ENCODE measurements around the gene ERAP2. TPM values are rescaled to one million over a fixed set of nuclear protein-coding genes. Genes with fewer than 3 reads are reported as not detected.
A peak's percentile ranks its signal among the peaks of the same experiment; 100 is the strongest.
"Not testable (repeated sequence)": the region's sequence is repeated elsewhere in the genome, so short reads cannot be mapped to it uniquely, and the experiment has no call there.

ERAP2 gene
- total and polyA plus RNA-seq, 4 donors, result 2.9 to 5.7 (median 4.1) TPM

DNA sequence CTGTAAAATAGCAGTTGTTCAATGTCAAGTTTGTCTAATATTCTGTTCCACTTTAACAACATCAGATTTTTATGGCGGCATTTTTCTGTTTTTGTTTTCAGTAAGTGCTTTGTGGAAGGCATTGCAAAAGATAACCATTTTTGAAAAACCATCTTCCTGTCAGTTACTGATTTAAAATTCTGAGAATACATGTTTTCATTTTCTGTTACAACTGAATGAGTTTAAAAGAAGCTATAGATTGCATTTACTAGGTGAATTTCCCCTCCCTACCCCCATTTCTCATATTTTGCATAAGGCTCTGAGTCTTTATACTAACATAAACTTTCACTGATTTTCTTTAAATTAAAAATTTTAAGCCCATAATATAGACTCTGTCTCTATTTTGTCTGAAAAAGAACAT, 4.6 kb upstream of the ERAP2 start:
- no peak overlapping the region for H3K4me3 ChIP-seq (ENCODE audit: low read depth, low read length)
- no CpG with 5 or more reads among the region's 1 CpG for WGBS (ENCODE audit: insufficient coverage)
- H3K4me1 ChIP-seq (ENCODE audit: control insufficient read depth, insufficient read depth, low read length), result no peaks in the 10 kb centered on the region
- no peaks in the 10 kb centered on the region for H3K9me3 ChIP-seq (ENCODE audit: control insufficient read depth, insufficient read depth, low read length)
- no peak for DNase-seq (ENCODE audit: low read depth in 4 of 6, low spot score in 6 of 6)
- no peaks in the 10 kb centered on the region for H3K36me3 ChIP-seq (ENCODE audit: control insufficient read depth, insufficient read depth, low read length)
- no peak overlapping the region for H3K27ac ChIP-seq (ENCODE audit: low read depth, low read length)
- no peaks in the 10 kb centered on the region for H3K27me3 ChIP-seq (ENCODE audit: control insufficient read depth, insufficient read depth, low read length)

DNA sequence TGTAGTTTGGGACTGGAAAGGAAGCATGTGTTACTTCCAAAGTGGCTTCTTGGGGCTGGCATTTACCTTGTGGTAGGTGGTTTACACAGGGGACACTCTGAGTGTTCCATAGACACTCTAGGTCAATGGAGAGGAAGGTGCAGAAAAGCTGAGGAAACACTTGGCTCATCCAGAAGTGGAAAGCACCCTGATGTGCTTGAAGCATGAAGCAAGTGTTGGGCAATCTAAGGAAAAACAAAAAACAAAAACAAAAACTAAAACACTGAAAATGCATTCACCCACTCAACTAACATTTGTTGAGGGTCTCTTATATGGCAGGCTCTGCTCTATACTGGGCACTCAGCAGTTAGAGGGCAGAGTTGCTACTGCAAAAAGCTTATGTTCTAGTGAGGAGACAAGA, 2.9 kb upstream of the ERAP2 start:
- no peaks in the 10 kb centered on the region for H3K27me3 ChIP-seq (ENCODE audit: control insufficient read depth, insufficient read depth, low read length)
- no peaks in the 10 kb centered on the region for H3K36me3 ChIP-seq (ENCODE audit: control insufficient read depth, insufficient read depth, low read length)
- no peaks in the 10 kb centered on the region for H3K9me3 ChIP-seq (ENCODE audit: control insufficient read depth, insufficient read depth, low read length)
- peaks cover 4% of the 10 kb centered on the region for H3K4me1 ChIP-seq (ENCODE audit: control insufficient read depth, insufficient read depth, low read length)
- DNase-seq (ENCODE audit: low read depth in 4 of 6, low spot score in 6 of 6), result no peak
- no peak overlapping the region for H3K27ac ChIP-seq (ENCODE audit: low read depth, low read length)
- H3K4me3 ChIP-seq (ENCODE audit: low read depth, low read length), result no peak overlapping the region

DNA sequence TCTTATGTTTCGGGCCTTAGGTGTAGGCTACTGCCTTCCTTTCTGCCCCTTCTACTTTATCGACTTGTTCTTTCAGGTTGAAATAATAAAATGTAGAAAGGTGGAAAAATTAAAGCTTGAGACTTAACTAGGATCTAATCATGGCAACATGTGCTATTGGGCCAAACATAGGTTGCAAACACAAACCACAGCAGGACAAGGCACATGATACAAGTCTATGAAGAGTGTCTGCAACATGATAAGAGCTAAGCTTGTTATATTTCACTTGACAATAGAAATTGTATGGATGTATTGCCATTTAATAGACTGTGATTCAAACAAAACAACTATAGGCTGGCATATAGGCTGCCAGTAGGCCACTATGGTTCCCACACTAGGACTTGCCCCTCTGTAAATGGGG, 1.7 kb upstream of the ERAP2 start:
- DNase-seq (ENCODE audit: low read depth in 4 of 6, low spot score in 6 of 6), result no peak
- WGBS (ENCODE audit: insufficient coverage), result no CpG with 5 or more reads among the region's 2 CpGs
- no peaks in the 10 kb centered on the region for H3K9me3 ChIP-seq (ENCODE audit: control insufficient read depth, insufficient read depth, low read length)
- H3K27ac ChIP-seq (ENCODE audit: low read depth, low read length), result no peak overlapping the region
- H3K36me3 ChIP-seq (ENCODE audit: control insufficient read depth, insufficient read depth, low read length), result no peaks in the 10 kb centered on the region
- no peaks in the 10 kb centered on the region for H3K27me3 ChIP-seq (ENCODE audit: control insufficient read depth, insufficient read depth, low read length)
- H3K4me1 ChIP-seq (ENCODE audit: control insufficient read depth, insufficient read depth, low read length), result peaks cover 4% of the 10 kb centered on the region
- H3K4me3 ChIP-seq (ENCODE audit: low read depth, low read length), result no peak overlapping the region

DNA sequence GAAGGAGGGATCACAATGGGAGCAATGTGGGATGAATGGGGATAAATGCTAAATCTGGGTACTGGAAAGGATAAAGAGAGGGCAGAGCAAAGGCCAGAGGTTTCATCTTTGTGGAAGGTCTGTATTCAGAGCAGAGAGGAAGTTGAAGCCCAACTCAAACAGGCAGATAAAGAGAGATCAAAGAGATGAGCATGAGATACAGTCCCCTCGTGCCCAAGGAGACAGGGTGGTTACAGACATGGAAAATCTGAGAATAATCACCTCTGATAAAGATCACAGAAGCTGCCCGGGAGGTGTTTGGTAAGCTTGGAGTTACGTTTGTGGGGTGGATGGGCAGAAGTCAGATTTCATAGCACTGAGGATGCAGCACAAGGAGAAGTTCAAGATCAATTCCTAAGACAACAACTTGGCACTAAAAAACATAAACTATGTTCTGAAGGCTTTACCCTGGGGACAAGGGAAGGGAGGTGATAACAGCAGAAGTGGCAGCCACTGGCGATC, 459 bp upstream of the ERAP2 start:
- Histone ChIP-seq H3K36me3 (ENCODE audit: control insufficient read depth, insufficient read depth, low read length) (no peaks in the 10 kb centered on the region), H3K4me1 (ENCODE audit: control insufficient read depth, insufficient read depth, low read length) (peaks cover 4% of the 10 kb centered on the region), H3K27me3 (ENCODE audit: control insufficient read depth, insufficient read depth, low read length) (no peaks in the 10 kb centered on the region), H3K9me3 (ENCODE audit: control insufficient read depth, insufficient read depth, low read length) (no peaks in the 10 kb centered on the region), H3K4me3 (ENCODE audit: low read depth, low read length) (peak overlapping the region; percentile 39), H3K27ac (ENCODE audit: low read depth, low read length) (peak overlapping the region; percentile 45)
- no peak for DNase-seq (ENCODE audit: low read depth in 4 of 6, low spot score in 6 of 6)
- WGBS (ENCODE audit: insufficient coverage), result 90% methylated on average over 2 of the region's 4 CpGs

DNA sequence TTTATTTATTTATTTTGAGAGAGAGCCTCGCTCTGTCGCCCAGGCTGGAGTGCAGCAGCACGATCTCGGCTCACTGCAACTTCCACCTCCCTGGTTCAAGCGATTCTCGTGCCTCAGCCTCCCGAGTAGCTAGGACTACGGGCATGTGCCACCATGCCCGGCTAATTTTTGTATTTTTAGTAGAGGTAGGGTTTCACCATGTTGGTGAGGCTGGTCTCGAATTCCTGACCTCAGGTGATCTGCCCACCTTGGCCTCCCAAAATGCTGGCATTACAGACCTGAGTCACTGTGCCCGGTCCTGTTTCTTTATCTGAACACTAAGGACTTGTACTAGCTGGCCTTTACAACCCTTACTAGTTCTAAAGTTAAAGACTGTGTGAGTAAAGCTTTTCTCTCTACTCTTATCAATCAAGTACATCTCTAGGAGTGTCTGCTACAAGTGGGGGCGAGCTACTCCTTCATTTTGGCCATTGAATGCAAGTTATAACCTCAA, 723 bp downstream of the ERAP2 start:
- not testable (repeated sequence) for H3K4me1 ChIP-seq (ENCODE audit: control insufficient read depth, insufficient read depth, low read length); H3K9me3 ChIP-seq (ENCODE audit: control insufficient read depth, insufficient read depth, low read length); H3K36me3 ChIP-seq (ENCODE audit: control insufficient read depth, insufficient read depth, low read length); H3K27me3 ChIP-seq (ENCODE audit: control insufficient read depth, insufficient read depth, low read length); H3K4me3 ChIP-seq (ENCODE audit: low read depth, low read length); H3K27ac ChIP-seq (ENCODE audit: low read depth, low read length); DNase-seq (ENCODE audit: low read depth in 4 of 6, low spot score in 6 of 6)
- WGBS (ENCODE audit: insufficient coverage), result 82% methylated on average over 6 of the region's 12 CpGs

DNA sequence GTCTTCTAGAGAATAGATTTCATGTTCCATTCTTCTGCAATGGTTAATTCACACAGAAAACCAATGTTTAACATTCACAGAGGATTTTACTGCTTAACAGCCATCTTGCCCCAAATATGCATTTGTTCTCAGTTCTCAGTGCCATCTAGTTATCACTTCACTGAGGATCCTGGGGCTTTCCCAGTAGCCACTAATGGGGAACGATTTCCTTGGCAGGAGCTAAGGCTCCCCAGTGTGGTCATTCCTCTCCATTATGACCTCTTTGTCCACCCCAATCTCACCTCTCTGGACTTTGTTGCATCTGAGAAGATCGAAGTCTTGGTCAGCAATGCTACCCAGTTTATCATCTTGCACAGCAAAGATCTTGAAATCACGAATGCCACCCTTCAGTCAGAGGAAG, 3.4 kb downstream of the ERAP2 start:
- DNase-seq (ENCODE audit: low read depth in 4 of 6, low spot score in 6 of 6), result no peak
- peaks cover 4% of the 10 kb centered on the region for H3K4me1 ChIP-seq (ENCODE audit: control insufficient read depth, insufficient read depth, low read length)
- no peaks in the 10 kb centered on the region for H3K27me3 ChIP-seq (ENCODE audit: control insufficient read depth, insufficient read depth, low read length)
- no peak overlapping the region for H3K27ac ChIP-seq (ENCODE audit: low read depth, low read length)
- no peaks in the 10 kb centered on the region for H3K36me3 ChIP-seq (ENCODE audit: control insufficient read depth, insufficient read depth, low read length)
- H3K9me3 ChIP-seq (ENCODE audit: control insufficient read depth, insufficient read depth, low read length), result no peaks in the 10 kb centered on the region
- 78% methylated on average over 1 of the region's 3 CpGs for WGBS (ENCODE audit: insufficient coverage)
- H3K4me3 ChIP-seq (ENCODE audit: low read depth, low read length), result no peak overlapping the region

DNA sequence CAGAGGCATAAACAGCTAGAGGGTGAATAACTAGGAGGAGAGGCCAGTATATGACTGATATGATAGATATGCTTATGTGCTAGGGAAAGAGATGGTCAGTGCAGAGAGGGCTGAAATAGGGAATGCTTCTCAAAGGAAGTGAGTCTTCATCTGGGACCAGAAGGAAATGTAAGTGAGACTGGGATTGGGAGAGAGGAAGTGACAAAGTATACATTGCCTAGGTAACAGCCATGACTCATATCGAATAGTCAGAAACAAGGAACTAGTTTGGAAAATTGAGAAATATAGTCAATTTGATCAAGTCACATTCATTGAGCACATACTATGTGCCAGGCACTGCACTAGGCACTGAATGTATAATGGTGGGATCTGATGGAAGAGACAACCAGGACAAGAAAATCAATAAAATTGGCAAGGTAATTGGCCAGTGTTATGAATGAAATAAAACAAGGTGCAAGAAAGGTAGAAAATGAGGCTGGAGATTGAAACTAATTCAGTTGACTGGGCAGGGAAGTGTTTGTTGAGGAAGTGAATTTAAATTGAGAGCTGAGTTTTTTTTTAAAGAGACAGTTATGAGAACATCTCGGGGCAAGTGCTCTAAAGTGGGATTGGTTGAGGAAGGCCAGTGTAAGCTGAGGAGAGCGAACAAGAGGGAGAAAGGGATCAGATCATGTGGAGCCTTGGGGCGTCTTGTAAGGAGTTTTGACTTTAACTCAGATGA, 4.3 kb downstream of the ERAP2 start:
- Histone ChIP-seq H3K36me3 (ENCODE audit: control insufficient read depth, insufficient read depth, low read length) (no peaks in the 10 kb centered on the region), H3K27ac (ENCODE audit: low read depth, low read length) (no peak overlapping the region), H3K4me3 (ENCODE audit: low read depth, low read length) (no peak overlapping the region), H3K9me3 (ENCODE audit: control insufficient read depth, insufficient read depth, low read length) (no peaks in the 10 kb centered on the region), H3K4me1 (ENCODE audit: control insufficient read depth, insufficient read depth, low read length) (peaks cover 4% of the 10 kb centered on the region), H3K27me3 (ENCODE audit: control insufficient read depth, insufficient read depth, low read length) (no peaks in the 10 kb centered on the region)
- WGBS (ENCODE audit: insufficient coverage), result 98% methylated on average over 3 of the region's 4 CpGs
- no peak for DNase-seq (ENCODE audit: low read depth in 4 of 6, low spot score in 6 of 6)

DNA sequence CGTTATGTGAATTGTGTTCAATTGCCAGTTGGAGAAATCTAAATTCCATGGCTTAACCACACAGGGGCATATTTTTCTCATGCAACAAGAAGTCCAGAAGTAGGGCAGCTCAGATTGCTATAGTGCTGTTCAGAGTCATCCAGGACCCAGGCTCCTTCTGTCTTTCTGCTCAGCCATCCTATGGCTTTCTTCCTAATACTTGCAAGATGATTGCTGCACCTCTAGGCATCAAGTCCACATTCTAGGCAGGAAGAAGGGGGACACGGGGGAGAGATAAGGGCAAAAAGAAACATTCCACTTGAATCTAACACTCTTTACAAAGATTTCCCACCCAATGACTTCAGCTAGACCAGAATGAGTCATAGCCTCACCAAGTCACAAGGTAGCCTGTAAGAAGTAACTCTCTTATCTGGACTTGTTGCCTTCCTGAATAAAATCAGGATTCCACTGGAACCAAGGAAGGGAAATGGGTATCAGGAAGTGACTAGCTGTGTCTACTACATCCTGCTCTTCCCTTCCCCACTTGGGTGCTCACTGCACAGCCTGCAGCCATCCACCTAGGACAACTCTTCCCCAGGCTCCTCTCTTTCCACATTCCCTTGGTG, 5.3 kb downstream of the ERAP2 start:
- H3K36me3 ChIP-seq (ENCODE audit: control insufficient read depth, insufficient read depth, low read length), result no peaks in the 10 kb centered on the region

DNA sequence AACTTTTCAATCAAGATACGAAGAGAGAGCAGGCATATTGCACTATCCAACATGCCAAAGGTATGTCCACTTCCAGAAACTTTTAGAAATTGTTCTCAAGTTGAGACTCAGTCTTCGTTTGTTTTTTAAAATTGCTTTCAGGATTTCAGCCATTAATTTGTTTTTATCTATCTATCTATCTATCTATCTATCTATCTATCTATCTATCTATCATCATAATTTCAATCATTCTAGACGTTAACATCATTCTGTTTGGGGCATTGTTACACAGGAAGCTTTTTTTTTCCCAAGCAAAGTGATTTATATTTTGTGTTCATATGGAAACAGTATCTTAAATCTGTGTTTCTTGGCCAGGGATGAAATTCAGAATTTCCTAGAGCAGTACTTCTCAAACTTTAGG, 7.6 kb downstream of the ERAP2 start:
- H3K9me3 ChIP-seq (ENCODE audit: control insufficient read depth, insufficient read depth, low read length), result no peaks in the 10 kb centered on the region
- 85% methylated on average over 2 of the region's 3 CpGs for WGBS (ENCODE audit: insufficient coverage)
- H3K27me3 ChIP-seq (ENCODE audit: control insufficient read depth, insufficient read depth, low read length), result no peaks in the 10 kb centered on the region
- DNase-seq (ENCODE audit: low read depth in 4 of 6, low spot score in 6 of 6), result no peak
- H3K4me1 ChIP-seq (ENCODE audit: control insufficient read depth, insufficient read depth, low read length), result no peaks in the 10 kb centered on the region
- no peak overlapping the region for H3K4me3 ChIP-seq (ENCODE audit: low read depth, low read length)
- H3K27ac ChIP-seq (ENCODE audit: low read depth, low read length), result no peak overlapping the region
- no peaks in the 10 kb centered on the region for H3K36me3 ChIP-seq (ENCODE audit: control insufficient read depth, insufficient read depth, low read length)

More for the DNA sequence above, 5.3 kb downstream of the ERAP2 start:
- no peak overlapping the region for H3K4me3 ChIP-seq (ENCODE audit: low read depth, low read length)
- H3K27ac ChIP-seq (ENCODE audit: low read depth, low read length), result no peak overlapping the region
- H3K9me3 ChIP-seq (ENCODE audit: control insufficient read depth, insufficient read depth, low read length), result no peaks in the 10 kb centered on the region
- H3K4me1 ChIP-seq (ENCODE audit: control insufficient read depth, insufficient read depth, low read length), result peaks cover 4% of the 10 kb centered on the region
- DNase-seq (ENCODE audit: low read depth in 4 of 6, low spot score in 6 of 6), result no peak
- WGBS (ENCODE audit: insufficient coverage), result no CpG with 5 or more reads among the region's 2 CpGs
- no peaks in the 10 kb centered on the region for H3K27me3 ChIP-seq (ENCODE audit: control insufficient read depth, insufficient read depth, low read length)

DNA sequence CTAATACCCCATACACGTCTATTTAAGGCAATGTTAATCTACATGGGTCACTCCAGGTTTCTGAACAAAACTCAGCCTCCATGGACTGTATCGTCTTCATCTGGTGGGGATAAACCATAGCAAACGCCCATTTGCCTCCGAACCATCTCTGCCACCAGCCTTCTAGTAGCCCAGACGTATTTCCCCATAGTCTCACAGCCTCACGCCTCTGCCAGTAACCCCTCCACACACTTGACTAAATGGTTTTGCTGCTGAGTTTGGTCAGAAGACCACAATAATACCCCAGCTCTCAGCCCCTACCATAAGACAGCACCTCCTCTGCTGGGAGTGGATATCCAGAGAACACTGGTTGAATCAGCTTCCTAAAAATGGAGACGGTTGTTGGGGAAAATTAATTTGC, 8.7 kb downstream of the ERAP2 start:
- H3K36me3 ChIP-seq (ENCODE audit: control insufficient read depth, insufficient read depth, low read length), result no peaks in the 10 kb centered on the region
- 89% methylated on average over 5 of the region's 7 CpGs for WGBS (ENCODE audit: insufficient coverage)
- H3K27ac ChIP-seq (ENCODE audit: low read depth, low read length), result no peak overlapping the region
- no peaks in the 10 kb centered on the region for H3K4me1 ChIP-seq (ENCODE audit: control insufficient read depth, insufficient read depth, low read length)
- no peak overlapping the region for H3K4me3 ChIP-seq (ENCODE audit: low read depth, low read length)
- no peaks in the 10 kb centered on the region for H3K27me3 ChIP-seq (ENCODE audit: control insufficient read depth, insufficient read depth, low read length)
- no peak for DNase-seq (ENCODE audit: low read depth in 4 of 6, low spot score in 6 of 6)
- no peaks in the 10 kb centered on the region for H3K9me3 ChIP-seq (ENCODE audit: control insufficient read depth, insufficient read depth, low read length)
